COLO829 (cell line): Measurements from ENCODE around the gene KRTAP5-5.
"Not testable (repeated sequence)": the region's sequence is repeated elsewhere in the genome, so short reads cannot be mapped to it uniquely, and the experiment has no call there.

Source experiments
- DNase-seq: peaks from one replicate; pipeline ENCODE4 v3.0.0; 2012; ENCODE audit warnings: low spot score

Gene KRTAP5-5

GRCh38 chr11:1607156-1607845 is 22.3 kb upstream of the KRTAP5-5 start:
- DNase-seq: not testable (repeated sequence)

DNA sequence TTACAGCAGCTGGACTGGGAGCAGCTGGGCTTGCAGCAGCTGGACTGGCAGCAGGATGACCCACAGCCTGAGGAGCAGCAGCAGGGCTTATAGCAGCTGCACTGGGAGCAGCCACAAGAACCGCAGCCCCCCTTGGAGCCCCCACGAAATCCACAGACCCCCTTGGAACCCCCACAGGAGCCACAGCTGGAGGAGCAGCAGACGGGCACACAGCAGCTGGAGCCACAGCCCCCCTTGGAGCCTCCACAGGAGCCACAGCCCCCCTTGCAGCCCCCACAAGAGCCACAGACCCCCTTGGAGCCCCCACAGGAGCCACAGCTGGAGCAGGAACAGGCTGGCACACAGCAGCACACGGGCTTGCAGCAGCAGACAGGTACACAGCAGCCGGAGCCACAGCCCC is 21.7 kb upstream of the KRTAP5-5 start:
- DNase-seq: not testable (repeated sequence)

DNA sequence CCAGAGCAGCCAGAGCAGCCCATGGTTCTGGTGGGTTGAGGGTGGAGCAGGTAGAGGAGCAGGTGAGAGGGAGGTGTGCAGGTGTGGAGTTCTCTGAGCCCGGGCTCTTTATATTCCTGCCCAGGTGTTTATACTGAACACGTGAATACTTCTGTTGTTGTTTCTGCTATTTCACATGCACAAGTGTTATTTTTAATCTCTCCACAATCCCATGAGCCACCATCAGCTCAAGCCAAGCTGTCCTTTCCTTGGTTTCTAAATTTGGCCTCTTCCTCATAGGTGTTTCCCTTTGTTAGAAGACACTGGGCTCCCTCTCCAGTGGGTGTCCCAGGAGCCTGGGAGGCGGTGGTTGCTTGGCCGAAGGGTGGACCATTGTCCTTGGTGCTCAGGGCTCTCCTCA is 21.2 kb upstream of the KRTAP5-5 start, which contains the start of gene KRTAP5-3:
Gene KRTAP5-3, minus strand, starts transcription at position 101 of the 400 bp plus-strand sequence. Its CDS starts 78 bp downstream, at position 23.
- no peak for DNase-seq

GRCh38 chr11:1618231-1618630 is 11.3 kb upstream of the KRTAP5-5 start:
- no peak for DNase-seq

DNA sequence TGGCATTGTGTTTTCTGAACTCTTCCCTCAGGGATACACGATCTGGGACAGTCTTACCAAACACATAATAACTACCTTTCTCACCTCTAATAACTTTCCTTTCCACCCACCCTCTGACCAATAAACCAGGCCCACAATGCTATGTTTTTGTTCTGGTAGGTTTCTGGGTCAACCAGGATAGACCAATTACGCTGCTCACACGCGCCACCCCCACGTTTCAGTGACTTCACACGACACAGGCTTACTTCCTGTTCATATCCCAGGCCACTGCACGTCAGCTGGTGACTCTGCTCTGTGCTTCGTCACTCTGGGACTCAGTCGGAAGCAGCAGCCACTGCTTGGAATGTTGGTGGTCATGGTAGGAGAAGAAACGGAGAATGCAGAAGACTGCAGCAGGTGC is 10.1 kb upstream of the KRTAP5-5 start:
- no peak for DNase-seq

DNA sequence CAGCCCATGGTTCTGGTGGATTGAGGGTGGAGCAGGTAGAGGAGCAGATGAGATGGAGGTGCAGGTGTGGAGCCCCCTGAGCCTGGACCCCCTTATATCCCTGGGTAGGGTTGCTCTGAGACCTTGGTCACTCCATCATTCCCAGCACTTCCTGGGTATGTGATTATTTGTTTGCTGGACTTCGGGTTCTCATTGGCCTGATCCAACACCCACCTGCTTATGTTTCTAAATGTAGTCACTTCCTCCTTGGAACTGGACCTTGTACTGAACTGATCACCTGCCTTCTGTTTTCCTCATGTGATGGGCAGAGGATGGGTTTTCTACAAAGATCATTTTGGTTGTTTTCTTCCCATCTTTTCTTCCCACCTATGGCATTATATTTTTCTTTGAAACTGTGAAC is 7.5 kb upstream of the KRTAP5-5 start, which contains the start of gene KRTAP5-4:
Gene KRTAP5-4, minus strand, starts transcription at position 53 of the 400 bp plus-strand sequence. Its CDS starts 45 bp downstream, at position 8.
- no peak for DNase-seq

DNA sequence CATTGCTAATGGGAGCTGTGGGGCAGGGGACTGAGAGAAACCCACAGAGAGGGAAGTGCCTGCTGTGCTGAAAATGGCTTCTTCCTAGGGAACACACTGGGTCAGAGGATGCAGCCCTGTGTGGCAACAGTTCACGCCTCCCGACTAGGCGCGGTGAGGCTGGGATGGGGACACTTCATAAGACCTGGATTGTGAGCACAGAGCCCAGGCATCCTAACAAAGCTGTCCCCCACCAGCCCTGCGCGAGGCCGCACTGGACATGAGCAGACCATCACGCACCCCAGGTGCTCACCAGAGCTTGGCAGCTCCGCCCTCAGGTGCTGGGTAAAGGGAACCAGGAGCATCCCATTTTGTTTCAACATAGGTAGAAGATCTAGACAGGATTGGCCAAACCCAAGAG is 5.9 kb upstream of the KRTAP5-5 start:
- DNase-seq: no peak

DNA sequence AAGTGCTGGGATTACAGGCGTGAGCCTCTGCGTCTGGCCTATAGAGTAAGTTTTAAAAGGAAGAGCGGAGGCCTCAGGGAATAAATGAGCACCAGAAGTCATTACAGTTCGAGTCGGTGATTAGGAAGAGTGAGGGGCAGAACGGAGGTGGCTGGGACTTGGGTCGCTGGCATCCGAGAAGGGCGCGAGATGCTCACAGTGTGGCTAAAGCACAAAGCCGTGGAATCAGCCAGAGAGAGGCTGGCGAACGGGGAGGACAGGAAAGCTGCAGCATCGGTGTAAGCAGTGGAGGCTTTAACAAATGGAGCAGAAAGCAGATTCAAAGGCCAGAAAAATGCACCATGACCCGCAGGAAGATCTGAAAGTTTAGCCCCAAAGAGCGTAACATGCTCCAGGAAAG is 5.0 kb upstream of the KRTAP5-5 start:
- DNase-seq: no peak

DNA sequence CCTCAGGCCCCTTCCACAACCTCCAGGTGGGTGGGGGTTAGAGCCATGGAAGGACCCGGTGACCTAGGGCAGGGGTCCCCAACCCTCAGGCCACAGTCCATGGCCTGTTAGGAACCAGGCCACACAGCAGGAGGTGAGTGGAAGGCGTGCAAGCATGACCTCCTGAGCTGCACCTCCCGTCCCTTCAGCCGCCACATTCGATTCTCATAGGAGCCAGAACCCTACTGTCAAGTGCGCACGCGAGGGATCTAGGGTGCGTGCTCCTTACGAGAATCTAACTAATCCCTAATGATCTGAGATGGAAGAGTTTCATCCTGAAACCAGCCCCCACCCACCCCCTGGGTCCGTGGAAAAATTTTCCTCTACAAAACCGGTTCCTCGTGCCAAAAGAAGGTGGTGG is 4.0 kb upstream of the KRTAP5-5 start:
- no peak for DNase-seq

DNA sequence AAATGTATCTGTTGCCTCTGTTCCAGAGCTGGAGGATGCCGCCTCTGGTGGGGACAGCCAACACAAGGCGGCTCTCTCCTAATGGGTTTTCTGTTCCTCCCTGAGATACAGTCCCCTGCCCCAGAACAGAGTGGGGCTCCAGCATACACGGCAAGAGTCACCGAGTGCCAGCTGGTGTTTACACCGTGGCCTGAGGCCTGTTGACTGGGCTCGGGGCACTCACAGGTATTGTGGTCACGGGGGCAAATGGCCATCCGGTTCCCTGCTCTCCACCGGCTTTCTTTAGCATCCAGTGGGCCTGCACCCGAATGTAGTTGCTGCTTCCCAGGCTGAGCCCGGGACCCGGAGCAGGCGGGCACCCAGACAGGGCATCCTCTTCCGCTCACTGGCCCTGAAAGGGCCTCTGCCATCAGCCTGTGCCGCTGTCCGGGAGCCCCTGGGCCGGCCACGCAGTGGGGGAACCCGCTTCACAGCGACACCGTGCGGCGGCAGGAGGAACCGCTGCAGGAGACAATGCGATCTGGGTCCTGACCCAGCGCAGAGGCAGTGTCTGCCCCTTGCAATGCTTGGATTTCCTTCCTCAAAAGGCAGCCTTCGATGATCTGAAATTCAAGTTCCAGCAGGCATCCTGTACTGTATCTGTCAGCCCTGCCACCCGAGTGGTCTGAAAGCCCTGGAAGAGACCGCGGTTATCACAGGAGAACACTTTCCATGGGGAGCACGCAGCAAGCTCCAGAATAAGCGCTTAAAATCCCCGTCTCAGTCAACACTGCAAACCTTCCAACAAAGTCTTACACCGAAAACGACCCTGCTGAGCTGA is 859 bp upstream of the KRTAP5-5 start:
- DNase-seq: peak; percentile 52

GRCh38 chr11:1630271-1630670 is 696 bp downstream of the KRTAP5-5 start:
- DNase-seq: no peak

DNA sequence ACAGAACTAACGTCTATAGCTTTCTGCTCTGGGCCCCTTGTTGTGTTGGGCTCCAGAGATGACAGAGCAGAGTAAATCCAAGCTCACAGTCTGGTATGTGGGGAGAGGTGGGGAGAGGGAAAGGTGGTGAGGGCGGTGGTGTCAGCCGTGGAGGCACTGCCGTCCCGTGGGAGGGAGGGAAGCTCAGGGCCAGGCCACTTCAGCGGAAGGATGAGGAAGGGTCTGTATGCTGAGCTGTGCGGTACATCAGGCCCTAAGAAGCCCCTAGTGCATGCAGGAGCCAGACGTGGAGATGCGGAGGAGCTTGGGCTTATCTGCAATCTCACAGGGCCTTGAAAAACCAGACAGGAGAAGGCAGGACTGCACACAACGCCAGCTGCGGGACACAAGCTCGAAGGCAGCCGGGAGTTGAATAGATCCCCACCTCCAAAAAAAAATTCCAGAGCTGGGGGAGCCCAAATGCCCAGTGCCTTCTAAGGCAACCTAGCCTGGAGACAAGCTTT is 1.5 kb downstream of the KRTAP5-5 start:
- DNase-seq: no peak

- DNase-seq: no peak
Measured at GRCh38 chr11:1632053-1632714, 2.6 kb downstream of the KRTAP5-5 start.

GRCh38 chr11:1633864-1634263 is 4.3 kb downstream of the KRTAP5-5 start:
- no peak for DNase-seq

DNA sequence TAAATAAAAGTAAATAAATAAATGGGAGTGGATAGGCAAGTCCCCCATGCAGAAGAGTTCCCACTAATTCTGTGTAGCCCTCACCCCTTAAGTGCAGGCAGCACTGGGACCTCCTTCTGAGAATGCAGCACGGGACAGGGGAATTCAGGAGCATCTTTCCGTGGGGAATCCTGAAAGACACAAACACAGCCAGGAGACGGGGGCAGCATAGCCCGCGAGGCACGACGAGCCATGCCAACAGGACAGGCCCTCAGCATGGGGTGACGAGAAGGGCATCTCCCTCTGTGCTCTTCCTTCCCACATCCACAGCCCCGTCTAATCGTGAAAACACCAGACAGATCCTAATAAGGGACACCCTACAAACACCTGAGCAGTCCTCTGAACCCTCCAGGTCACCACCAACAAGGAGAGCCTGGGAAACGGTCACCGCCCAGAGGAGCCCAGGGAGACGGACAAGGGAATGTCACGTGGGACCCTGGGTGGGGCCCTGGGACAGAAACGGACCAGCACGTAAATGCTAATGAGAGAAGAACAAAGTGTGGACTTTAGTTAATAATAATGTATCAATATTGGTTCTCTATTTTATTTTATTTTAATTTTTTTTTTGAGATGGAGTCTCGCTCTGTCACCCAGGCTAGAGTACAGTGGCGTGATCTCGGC is 6.8 kb downstream of the KRTAP5-5 start:
- DNase-seq: no peak

- no peak for DNase-seq
Measured at GRCh38 chr11:1637628-1638027, 8.1 kb downstream of the KRTAP5-5 start.

DNA sequence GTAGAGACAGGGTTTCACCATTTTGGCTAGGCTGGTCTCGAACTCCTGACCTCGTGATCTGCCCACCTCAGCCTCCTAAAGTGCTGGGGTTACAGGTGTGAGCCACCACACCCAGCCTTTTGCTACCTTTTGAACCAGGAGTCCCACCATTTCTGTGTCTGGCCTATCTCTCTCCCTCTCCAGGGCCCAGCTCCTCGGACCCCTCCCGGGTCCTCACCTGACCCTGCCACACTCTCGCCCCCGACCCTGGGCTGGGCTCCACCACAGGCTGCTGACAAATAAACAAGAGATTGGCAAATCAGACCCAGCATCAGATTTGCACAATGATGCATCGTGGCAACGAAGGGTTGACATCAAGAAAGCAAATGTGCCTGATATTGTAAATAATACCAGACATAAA is 8.8 kb downstream of the KRTAP5-5 start:
- DNase-seq: no peak

GRCh38 chr11:1639102-1639620 is 9.6 kb downstream of the KRTAP5-5 start:
- peak; percentile 47 for DNase-seq

DNA sequence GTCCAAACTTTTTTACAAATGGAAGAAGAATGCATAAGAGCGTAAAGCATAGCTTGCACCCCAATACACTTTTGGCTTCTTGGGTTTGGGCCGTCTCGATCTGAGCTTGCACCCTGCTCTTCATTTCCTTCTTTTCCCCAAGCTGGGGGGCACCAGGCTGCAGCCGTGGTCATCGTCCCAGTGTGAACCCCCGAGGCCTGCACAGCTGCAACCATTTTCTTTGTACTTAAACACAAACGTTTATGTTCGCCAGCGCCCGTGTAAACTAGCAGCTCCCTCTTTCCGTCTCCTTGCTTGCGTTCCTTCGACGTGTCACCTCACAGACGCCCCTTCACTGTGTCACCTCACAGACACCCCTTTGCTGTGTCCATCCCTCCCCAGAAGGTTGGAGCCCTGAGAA is 10.1 kb downstream of the KRTAP5-5 start:
- DNase-seq: no peak

- DNase-seq: peak; percentile 64
Measured at GRCh38 chr11:1640076-1640946, 10.7 kb downstream of the KRTAP5-5 start.

DNA sequence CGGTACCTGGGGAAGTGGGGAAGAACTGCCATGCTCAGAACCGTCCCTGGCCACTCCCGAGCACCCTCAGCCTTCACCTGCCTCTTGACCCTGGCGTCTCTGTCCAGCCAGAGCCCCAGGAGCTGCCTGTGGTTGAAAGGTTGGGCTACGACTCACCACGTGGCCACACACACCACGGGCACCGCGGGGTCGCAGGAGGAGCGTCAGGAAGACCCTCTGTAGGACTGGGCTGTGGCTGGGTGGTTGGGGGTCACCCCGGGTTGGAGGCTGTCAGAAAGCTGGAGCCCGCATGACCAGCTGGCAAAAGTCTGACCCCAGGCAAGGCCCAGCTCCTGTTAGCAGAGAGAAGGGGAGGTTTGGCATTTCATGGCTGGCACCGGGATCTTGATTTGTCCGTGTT is 11.5 kb downstream of the KRTAP5-5 start:
- DNase-seq: no peak
